OCI-LY3 (cell line): Measurements from ENCODE around the gene EXOC4.

Experiments
- H2AFZ ChIP-seq: fragments of 200-600, 300-600 bp; shearing (Covaris generic); 2 replicates; pipeline ENCODE4 v1.6.0; 2014; ENCODE audit warnings: antibody characterized with exemption, low read depth, low read length
- H3K27ac ChIP-seq: fragments of 200-600, 300-600 bp; sonication (generic); 2 replicates; pipeline ENCODE4 v1.5.1; 2014; ENCODE audit warnings: mild to moderate bottlenecking, low read length, moderate library complexity, mixed read lengths
- H3K27me3 ChIP-seq: fragments of 200-600, 300-600 bp; sonication (generic); 2 replicates; pipeline ENCODE4 v1.6.1; 2014; ENCODE audit warnings: low read depth, low read length, mixed read lengths
- H3K36me3 ChIP-seq: fragments of 200-600, 300-600 bp; sonication (generic); replicated peaks from 2 replicates; pipeline ENCODE3; 2014; ENCODE audit warnings: low read depth, low read length, mixed read lengths
- H3K4me1 ChIP-seq: fragments of 300-600, 200-600 bp; sonication (generic); 2 replicates; pipeline ENCODE4 v1.6.1; 2014; ENCODE audit warnings: low read length, mixed read lengths
- H3K4me2 ChIP-seq: fragments of 200-600, 300-600 bp; sonication (generic); 2 replicates; pipeline ENCODE4 v1.6.1; 2014; ENCODE audit warnings: low read length, mixed read lengths
- H3K4me3 ChIP-seq: fragments of 300-600, 200-600 bp; sonication (generic); 2 replicates; pipeline ENCODE4 v1.5.1; 2014; ENCODE audit warnings: antibody characterized with exemption, mild to moderate bottlenecking, low read length, moderate library complexity
- H3K79me2 ChIP-seq: fragments of 300-600, 200-600 bp; shearing (Covaris generic); 2 replicates; pipeline ENCODE4 v1.6.1; 2014; ENCODE audit warnings: mild to moderate bottlenecking, low read length, mixed read lengths
- H3K9ac ChIP-seq: fragments of 300-600, 200-600 bp; shearing (Covaris generic); 2 replicates; pipeline ENCODE4 v1.6.0; 2014; ENCODE audit warnings: mild to moderate bottlenecking, low read length, moderate library complexity
- H3K9me3 ChIP-seq: fragments of 200-600, 300-600 bp; shearing (Covaris generic); 2 replicates; pipeline ENCODE4 v1.6.1; 2014; ENCODE audit warnings: low read length, mixed read lengths; ENCODE audit not compliant: insufficient read depth
- H4K20me1 ChIP-seq: fragments of 200-600, 300-600 bp; sonication (generic); 2 replicates; pipeline ENCODE4 v1.6.1; 2016; ENCODE audit warnings: low read length, mixed read lengths; ENCODE audit not compliant: insufficient read depth
- EZH2phosphoT487 ChIP-seq: fragments of 200-600 bp; shearing (Covaris generic); IDR thresholded peaks from 2 replicates; pipeline ENCODE4 v1.6.1; 2018; ENCODE audit warnings: antibody characterized with exemption, mixed run types, low read depth
- TF ChIP-seq, protein P1 (sequence below): fragments of 200-600, 300-600 bp; sonication (generic); IDR thresholded peaks from 2 replicates; pipeline ENCODE4 v1.5.1; 2014; ENCODE audit warnings: antibody characterized with exemption, low read length, low read depth

EXOC4 gene

DNA sequence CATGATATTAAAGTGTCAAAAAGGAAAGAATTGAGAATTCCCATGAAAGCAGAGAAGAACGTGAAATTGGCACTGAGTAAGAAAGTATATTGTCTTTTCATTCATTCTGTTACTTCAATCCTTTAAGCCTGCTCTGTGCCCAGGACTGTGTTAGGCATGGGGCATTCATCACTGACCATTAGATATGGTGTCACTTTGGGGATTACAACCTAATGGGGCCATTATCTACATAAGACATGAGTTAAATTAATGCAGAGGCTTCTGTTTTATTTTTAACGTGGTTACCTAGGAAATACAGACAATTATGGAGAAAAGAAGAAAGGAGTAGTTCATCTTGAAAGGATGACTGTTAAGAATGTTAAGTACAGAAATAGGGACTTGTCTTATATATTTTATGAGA is 710.8 kb downstream of the EXOC4 start:
- Histone ChIP-seq H3K4me1 (peaks cover 2% of the 10 kb centered on the region), H3K4me3 (no peak overlapping the region), H3K27ac (no peak overlapping the region), H4K20me1 (no peaks in the 10 kb centered on the region), H3K27me3 (no peaks in the 10 kb centered on the region), H3K9ac (no peak overlapping the region), H3K36me3 (no peaks in the 10 kb centered on the region), H2AFZ (no peak overlapping the region), H3K79me2 (no peaks in the 10 kb centered on the region), H3K4me2 (no peak overlapping the region), H3K9me3 (no peaks in the 10 kb centered on the region)
- TF ChIP-seq EZH2phosphoT487, result no peak
- TF ChIP-seq, protein P1, sequence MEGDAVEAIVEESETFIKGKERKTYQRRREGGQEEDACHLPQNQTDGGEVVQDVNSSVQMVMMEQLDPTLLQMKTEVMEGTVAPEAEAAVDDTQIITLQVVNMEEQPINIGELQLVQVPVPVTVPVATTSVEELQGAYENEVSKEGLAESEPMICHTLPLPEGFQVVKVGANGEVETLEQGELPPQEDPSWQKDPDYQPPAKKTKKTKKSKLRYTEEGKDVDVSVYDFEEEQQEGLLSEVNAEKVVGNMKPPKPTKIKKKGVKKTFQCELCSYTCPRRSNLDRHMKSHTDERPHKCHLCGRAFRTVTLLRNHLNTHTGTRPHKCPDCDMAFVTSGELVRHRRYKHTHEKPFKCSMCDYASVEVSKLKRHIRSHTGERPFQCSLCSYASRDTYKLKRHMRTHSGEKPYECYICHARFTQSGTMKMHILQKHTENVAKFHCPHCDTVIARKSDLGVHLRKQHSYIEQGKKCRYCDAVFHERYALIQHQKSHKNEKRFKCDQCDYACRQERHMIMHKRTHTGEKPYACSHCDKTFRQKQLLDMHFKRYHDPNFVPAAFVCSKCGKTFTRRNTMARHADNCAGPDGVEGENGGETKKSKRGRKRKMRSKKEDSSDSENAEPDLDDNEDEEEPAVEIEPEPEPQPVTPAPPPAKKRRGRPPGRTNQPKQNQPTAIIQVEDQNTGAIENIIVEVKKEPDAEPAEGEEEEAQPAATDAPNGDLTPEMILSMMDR, result no peak

GRCh38 chr7:133971625-133972024 is 718.7 kb downstream of the EXOC4 start:
- H3K4me2 ChIP-seq, result no peak overlapping the region
- no peaks in the 10 kb centered on the region for H4K20me1 ChIP-seq
- H2AFZ ChIP-seq, result no peak overlapping the region
- H3K9ac ChIP-seq, result no peak overlapping the region
- H3K4me1 ChIP-seq, result no peaks in the 10 kb centered on the region
- no peaks in the 10 kb centered on the region for H3K36me3 ChIP-seq
- no peak overlapping the region for H3K4me3 ChIP-seq
- no peak overlapping the region for H3K27ac ChIP-seq
- no peaks in the 10 kb centered on the region for H3K79me2 ChIP-seq
- no peaks in the 10 kb centered on the region for H3K27me3 ChIP-seq
- TF ChIP-seq EZH2phosphoT487, result no peak
- TF ChIP-seq, protein P1, result no peak
- H3K9me3 ChIP-seq, result no peaks in the 10 kb centered on the region

DNA sequence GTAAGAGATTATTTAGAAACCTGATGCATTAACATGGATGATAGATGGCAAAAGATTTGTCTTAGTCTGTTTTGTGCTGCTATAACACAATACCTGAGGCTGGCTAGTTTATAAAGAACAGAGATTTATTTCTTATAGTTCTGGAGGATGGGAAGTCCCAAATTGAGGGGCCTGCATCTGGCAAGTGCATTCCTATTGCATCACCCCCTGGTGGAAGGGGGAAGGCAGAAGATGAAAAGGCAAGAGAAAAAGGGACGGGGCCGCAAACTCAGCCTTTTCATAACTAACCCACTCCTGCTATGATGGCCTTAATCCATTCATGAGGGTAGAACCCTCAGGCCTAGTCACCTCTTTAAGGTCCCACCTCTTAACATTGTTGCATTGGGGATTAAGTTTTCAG is 720.8 kb downstream of the EXOC4 start:
- Histone ChIP-seq H3K9me3 (no peaks in the 10 kb centered on the region), H3K27me3 (no peaks in the 10 kb centered on the region), H3K36me3 (no peaks in the 10 kb centered on the region), H3K79me2 (no peaks in the 10 kb centered on the region), H3K4me2 (no peak overlapping the region), H2AFZ (no peak overlapping the region), H3K9ac (no peak overlapping the region), H4K20me1 (no peaks in the 10 kb centered on the region), H3K4me1 (no peaks in the 10 kb centered on the region), H3K4me3 (no peak overlapping the region), H3K27ac (no peak overlapping the region)
- TF ChIP-seq EZH2phosphoT487, result no peak
- TF ChIP-seq, protein P1, result no peak

- Histone ChIP-seq H4K20me1 (no peaks in the 10 kb centered on the region), H3K27me3 (no peaks in the 10 kb centered on the region), H3K4me2 (no peak overlapping the region), H3K4me3 (no peak overlapping the region), H3K9ac (no peak overlapping the region), H3K27ac (no peak overlapping the region), H3K9me3 (no peaks in the 10 kb centered on the region), H3K36me3 (no peaks in the 10 kb centered on the region), H3K79me2 (no peaks in the 10 kb centered on the region), H3K4me1 (no peaks in the 10 kb centered on the region), H2AFZ (no peak overlapping the region)
- TF ChIP-seq, protein P1, result no peak
- no peak for TF ChIP-seq EZH2phosphoT487
Observed at GRCh38 chr7:133975130-133975529, 722.3 kb downstream of the EXOC4 start.
